Liver (tissue), 9 donors: Measurements from ENCODE around the gene GULP1. TPM values are rescaled to one million over a fixed set of nuclear protein-coding genes. Genes with fewer than 3 reads are reported as not detected.
A peak's percentile ranks its signal among the peaks of the same experiment; 100 is the strongest.

Source experiments
- DNase-seq: peaks from one replicate; pipeline ENCODE4 v3.0.0-alpha.2; 2017; ENCODE audit warnings: low spot score
- H3K27ac ChIP-seq, 2 donors: one replicate each; pipeline ENCODE4 v1.7.0; 2013; ENCODE audit warnings: inconsistent platforms in 2 of 2, low read length in 2 of 2, control low read depth in 1 of 2, low read depth in 1 of 2, mild to moderate bottlenecking in 1 of 2
- H3K27me3 ChIP-seq, 4 donors: one replicate each; pipeline versions ENCODE4 v1.6.1 to v1.7.0; 2013; ENCODE audit warnings: low read length in 3 of 4, inconsistent platforms in 1 of 4, mild to moderate bottlenecking in 1 of 4, moderate library complexity in 1 of 4; ENCODE audit not compliant: control insufficient read depth in 4 of 4, insufficient read depth in 4 of 4
- H3K36me3 ChIP-seq, 4 donors: one replicate each; pipeline versions ENCODE4 v1.6.1 to v1.7.0; 2013; ENCODE audit warnings: low read length in 3 of 4, mild to moderate bottlenecking in 3 of 4, low read depth in 1 of 4, moderate library complexity in 1 of 4; ENCODE audit not compliant: control insufficient read depth in 4 of 4, insufficient read depth in 3 of 4
- H3K4me1 ChIP-seq, 4 donors: one replicate each; pipeline versions ENCODE4 v1.6.1 to v1.7.0; 2013; ENCODE audit warnings: low read length in 3 of 4, mild to moderate bottlenecking in 3 of 4, moderate library complexity in 1 of 4; ENCODE audit not compliant: control insufficient read depth in 4 of 4, insufficient read depth in 4 of 4
- H3K4me3 ChIP-seq, 3 donors: one replicate each; pipeline versions ENCODE4 v1.6.1 to v1.7.0; 2013; ENCODE audit warnings: low read length in 3 of 3, control low read depth in 1 of 3, low read depth in 1 of 3, mild to moderate bottlenecking in 1 of 3
- H3K9ac ChIP-seq, 2 donors: one replicate each; pipeline ENCODE4 v1.7.0; 2013; ENCODE audit warnings: low read length in 2 of 2, mild to moderate bottlenecking in 2 of 2, moderate library complexity in 2 of 2, control low read depth in 1 of 2, low read depth in 1 of 2
- H3K9me3 ChIP-seq, 4 donors: one replicate each; pipeline versions ENCODE4 v1.6.1 to v1.7.0; 2013; ENCODE audit warnings: low read length in 3 of 4; ENCODE audit not compliant: control insufficient read depth in 4 of 4
- ATF3 ChIP-seq: IDR thresholded peaks from 2 replicates; pipeline ENCODE4 v1.6.1; 2016; ENCODE audit warnings: antibody characterized with exemption
- CTCF ChIP-seq: fragments of 150-350 bp; IDR thresholded peaks from 2 replicates; pipeline ENCODE4 v1.5.1; 2017; ENCODE audit warnings: improper control_type of control experiment, low read depth, low read length; ENCODE audit not compliant: missing input control
- EGR1 ChIP-seq, 2 donors: IDR thresholded peaks; 2 replicates each; pipeline ENCODE4 v1.6.1; 2016 to 2018; ENCODE audit warnings: antibody characterized with exemption in 2 of 2, low read depth in 2 of 2
- FOXA1 ChIP-seq: IDR thresholded peaks from 2 replicates; pipeline ENCODE4 v1.6.1; 2016; ENCODE audit warnings: antibody characterized with exemption
- FOXA2 ChIP-seq: IDR thresholded peaks from 2 replicates; pipeline ENCODE4 v1.6.1; 2016; ENCODE audit warnings: antibody characterized with exemption
- GABPA ChIP-seq, 2 donors: IDR thresholded peaks in 1 of 2; conservative IDR thresholded peaks in 1 of 2; 2 replicates each; pipeline ENCODE4 v1.6.1; 2016; ENCODE audit warnings: antibody characterized with exemption in 2 of 2, mild to moderate bottlenecking in 1 of 2, moderate library complexity in 1 of 2
- HNF4A ChIP-seq, 2 donors: conservative IDR thresholded peaks; 2 replicates each; pipeline ENCODE4 v1.6.1; 2016; ENCODE audit warnings: antibody characterized with exemption in 2 of 2, mild to moderate bottlenecking in 2 of 2
- JUND ChIP-seq, 2 donors: IDR thresholded peaks; 2 replicates each; pipeline ENCODE4 v1.6.1; 2016; ENCODE audit warnings: antibody characterized with exemption in 2 of 2
- NR2F2 ChIP-seq: IDR thresholded peaks from 2 replicates; pipeline ENCODE4 v1.6.1; 2016; ENCODE audit warnings: antibody characterized with exemption
- RAD21 ChIP-seq, 2 donors: IDR thresholded peaks; 2 replicates each; pipeline ENCODE4 v1.6.1; 2016; ENCODE audit warnings: antibody characterized with exemption in 2 of 2, mild to moderate bottlenecking in 2 of 2
- REST ChIP-seq: IDR thresholded peaks from 2 replicates; pipeline ENCODE4 v1.6.1; 2016; ENCODE audit warnings: antibody characterized with exemption, mild to moderate bottlenecking
- RXRA ChIP-seq, 2 donors: IDR thresholded peaks; 2 replicates each; pipeline ENCODE4 v1.6.1; 2017 to 2018; ENCODE audit warnings: antibody characterized with exemption in 2 of 2, mild to moderate bottlenecking in 1 of 2
- SP1 ChIP-seq: IDR thresholded peaks from 2 replicates; pipeline ENCODE4 v1.6.1; 2018; ENCODE audit warnings: antibody characterized with exemption, mild to moderate bottlenecking
- TAF1 ChIP-seq: conservative IDR thresholded peaks from 2 replicates; pipeline ENCODE4 v1.6.1; 2016; ENCODE audit warnings: antibody characterized with exemption, mild to moderate bottlenecking
- YY1 ChIP-seq: IDR thresholded peaks from 2 replicates; pipeline ENCODE4 v1.6.1; 2016; ENCODE audit warnings: antibody characterized with exemption, mild to moderate bottlenecking
- ZBTB33 ChIP-seq: IDR thresholded peaks from 2 replicates; pipeline ENCODE4 v1.6.1; 2016; ENCODE audit warnings: antibody characterized with exemption
- WGBS: extraction: QIAGEN DNeasy Blood & Tissue Kit; methylation state at CpG from one replicate; pipeline ENCODE4 v1.1.7; 2013; 5-methylcytosine and 5-hydroxymethylcytosine counted together
- polyA plus RNA-seq, 2 donors: library from polyadenylated mRNA; stranded (reverse) in 1 of 2; unstranded in 1 of 2; fragments of 200-250 nt in 1 of 2; fragments of >200 nt in 1 of 2; fragmentation: Nextera tagmentation in 1 of 2; extraction: Ambion mirVana in 1 of 2; gene quantifications; one replicate each; pipeline versions ENCODE4 v1.2.1 to v1.2.3, GENCODE V29; 2013 to 2015
- total RNA-seq, 2 donors: library from RNA; depleted of rRNA; stranded (reverse); fragments of >200 nt; gene quantifications; one replicate each; pipeline ENCODE4 v1.2.3, GENCODE V29; 2014
- donor health status: healthy.
- donor health status: healthy.
- donor health status: healthy.
- donor health status: healthy.
- donor health status: healthy.

Gene GULP1
- total and polyA plus RNA-seq, 4 donors: 0.53 to 6.9 (median 0.89) TPM

- TF ChIP-seq ZBTB33: no peak
- TF ChIP-seq RAD21 (IDR thresholded peaks at IDR 0.05): no peak
- no peak for TF ChIP-seq FOXA1
- TF ChIP-seq RXRA (IDR thresholded peaks at IDR 0.05): peak in 1 of 2 donors; percentile 19
- no peak for TF ChIP-seq FOXA2
- TF ChIP-seq NR2F2: peak; percentile 75
Measured at GRCh38 chr2:188598551-188598950, 306.9 kb downstream of the GULP1 start (continued).

- H3K9ac ChIP-seq: no peak overlapping the region
- no peaks in the 10 kb centered on the region for H3K9me3 ChIP-seq
- 49% methylated on average over 2 of the region's 2 CpGs for WGBS
- H3K27me3 ChIP-seq: no peaks in the 10 kb centered on the region
- H3K36me3 ChIP-seq: no peaks in the 10 kb centered on the region
- no peak overlapping the region for H3K4me3 ChIP-seq
- TF ChIP-seq JUND (IDR thresholded peaks at IDR 0.05) (no peak), ATF3 (no peak), NR2F2 (no peak), TAF1 (no peak), FOXA1 (no peak), RAD21 (IDR thresholded peaks at IDR 0.05) (no peak), EGR1 (IDR thresholded peaks at IDR 0.05; ENCODE audit: low read depth in 2 of 2) (no peak), SP1 (no peak), RXRA (IDR thresholded peaks at IDR 0.05) (no peak), FOXA2 (no peak), CTCF (no peak), HNF4A (conservative IDR thresholded peaks at IDR 0.05) (no peak)
- no peak for DNase-seq
- H3K27ac ChIP-seq: no peak overlapping the region
- H3K4me1 ChIP-seq: no peaks in the 10 kb centered on the region
Measured at GRCh38 chr2:188599140-188599539, 307.5 kb downstream of the GULP1 start.

GRCh38 chr2:188600536-188601210, 309.0 kb downstream of the GULP1 start:
- Histone ChIP-seq H3K9me3 (no peaks in the 10 kb centered on the region), H3K27ac (no peak overlapping the region), H3K4me3 (no peak overlapping the region), H3K36me3 (no peaks in the 10 kb centered on the region), H3K27me3 (no peaks in the 10 kb centered on the region), H3K9ac (no peak overlapping the region), H3K4me1 (no peaks in the 10 kb centered on the region)
- no peak for DNase-seq
- 90% methylated on average over 5 of the region's 5 CpGs for WGBS
- TF ChIP-seq YY1 (no peak), ATF3 (no peak), NR2F2 (no peak), CTCF (no peak), HNF4A (conservative IDR thresholded peaks at IDR 0.05) (no peak), RAD21 (IDR thresholded peaks at IDR 0.05) (no peak), RXRA (IDR thresholded peaks at IDR 0.05) (no peak), REST (no peak), EGR1 (IDR thresholded peaks at IDR 0.05; ENCODE audit: low read depth in 2 of 2) (no peak), SP1 (no peak), GABPA (IDR thresholded peaks at IDR 0.05 in 1 of 2, conservative IDR thresholded peaks at IDR 0.05 in 1 of 2) (no peak), TAF1 (no peak), FOXA1 (no peak)
